Mesothelial cell of epicardium (in vitro differentiated cells): ENCODE results near the gene PLPPR5. TPM values are rescaled to one million over a fixed set of nuclear protein-coding genes. Genes with fewer than 3 reads are reported as not detected.

ENCODE experiments used
- DNase-seq, 2 experiments: peaks; one replicate each; pipeline ENCODE4 v3.0.0; 2021; ENCODE audit warnings: low spot score in 2 of 2; ENCODE audit not compliant: unreplicated experiment in 2 of 2
- H3K27ac Mint-ChIP-seq: 2 replicates; pipeline ENCODE4 v1.8.0; 2021; ENCODE audit warnings: mixed read lengths
- H3K27me3 Mint-ChIP-seq: 2 replicates; pipeline ENCODE4 v1.8.0; 2021; ENCODE audit warnings: low read depth, mixed read lengths
- H3K36me3 Mint-ChIP-seq: 2 replicates; pipeline ENCODE4 v1.8.0; 2021; ENCODE audit warnings: mixed read lengths
- H3K4me1 Mint-ChIP-seq: 2 replicates; pipeline ENCODE4 v1.8.0; 2021; ENCODE audit warnings: mixed read lengths
- H3K4me3 Mint-ChIP-seq: 2 replicates; pipeline ENCODE4 v1.8.0; 2021; ENCODE audit warnings: mild to moderate bottlenecking, moderate library complexity, mixed read lengths
- H3K9me3 Mint-ChIP-seq: 2 replicates; pipeline ENCODE4 v1.8.0; 2021; ENCODE audit warnings: mixed read lengths
- CTCF ChIP-seq: fragments of 200-600 bp; sonication (generic); IDR thresholded peaks from one replicate; pipeline ENCODE4 v1.5.0; 2021; ENCODE audit warnings: antibody characterized with exemption; ENCODE audit not compliant: unreplicated experiment
- total RNA-seq: library from RNA; stranded (reverse); gene quantifications from 3 replicates; pipeline ENCODE4 v1.2.1, GENCODE V29; 2021

The PLPPR5 gene
- total RNA-seq, 1 donor from 2014 or later, result 0.11 TPM

GRCh38 chr1:98949621-98950020, 55.0 kb downstream of the PLPPR5 start:
- no peak for TF ChIP-seq CTCF
- Mint-ChIP-seq H3K4me3 (no peak overlapping the region), H3K4me1 (no peaks in the 10 kb centered on the region), H3K9me3 (no peaks in the 10 kb centered on the region), H3K27ac (no peak overlapping the region), H3K27me3 (no peaks in the 10 kb centered on the region), H3K36me3 (no peaks in the 10 kb centered on the region)
- no peak for DNase-seq

DNA sequence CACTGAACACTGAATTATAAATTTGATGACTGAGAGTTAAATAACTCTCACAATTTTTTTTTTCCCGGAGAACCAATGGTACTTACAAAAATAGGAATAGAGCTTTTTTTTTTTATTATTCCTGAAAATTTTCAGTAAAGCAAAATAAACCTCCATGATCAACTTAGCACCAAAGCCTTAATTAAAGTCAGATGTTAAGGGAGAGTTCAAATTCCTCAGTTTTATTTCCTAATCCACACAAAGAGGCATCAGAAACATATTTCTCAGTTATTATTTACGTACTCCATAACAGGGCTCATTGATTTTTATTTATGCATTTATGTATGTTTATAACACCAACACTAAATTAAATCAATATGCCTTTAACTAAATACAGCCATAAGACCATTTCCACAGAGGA, 55.5 kb downstream of the PLPPR5 start:
- Mint-ChIP-seq H3K27me3 (no peaks in the 10 kb centered on the region), H3K4me3 (no peak overlapping the region), H3K9me3 (no peaks in the 10 kb centered on the region), H3K4me1 (no peaks in the 10 kb centered on the region), H3K27ac (no peak overlapping the region), H3K36me3 (no peaks in the 10 kb centered on the region)
- no peak for TF ChIP-seq CTCF
- DNase-seq, result no peak

GRCh38 chr1:98947071-98947470, 57.6 kb downstream of the PLPPR5 start:
- Mint-ChIP-seq H3K9me3 (no peaks in the 10 kb centered on the region), H3K27ac (no peak overlapping the region), H3K27me3 (no peaks in the 10 kb centered on the region), H3K36me3 (no peaks in the 10 kb centered on the region), H3K4me3 (no peak overlapping the region), H3K4me1 (no peaks in the 10 kb centered on the region)
- TF ChIP-seq CTCF, result no peak
- DNase-seq, result no peak

DNA sequence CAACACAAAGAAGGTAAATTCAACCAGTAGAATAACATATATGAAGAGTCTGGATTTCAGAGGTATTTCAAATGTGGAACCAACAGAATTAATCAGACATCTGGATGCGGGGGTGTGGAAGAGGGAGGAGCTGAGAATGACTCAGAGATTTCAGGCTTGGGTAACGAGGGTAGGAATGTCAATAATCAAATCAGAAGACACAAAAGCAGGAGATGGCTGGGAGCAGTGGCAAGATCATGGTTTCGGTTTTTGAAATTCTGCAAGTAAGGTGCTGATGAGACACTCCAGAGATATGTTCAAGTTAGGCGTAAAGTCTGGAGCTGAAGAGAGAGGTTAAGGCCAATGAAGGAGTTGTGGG, 64.0 kb downstream of the PLPPR5 start:
- H3K27me3 Mint-ChIP-seq, result peaks cover 13% of the 10 kb centered on the region
- H3K4me1 Mint-ChIP-seq, result no peaks in the 10 kb centered on the region
- H3K36me3 Mint-ChIP-seq, result no peaks in the 10 kb centered on the region
- no peak overlapping the region for H3K4me3 Mint-ChIP-seq
- no peak for DNase-seq
- H3K9me3 Mint-ChIP-seq, result no peaks in the 10 kb centered on the region
- H3K27ac Mint-ChIP-seq, result no peak overlapping the region
- no peak for TF ChIP-seq CTCF

- no peaks in the 10 kb centered on the region for H3K36me3 Mint-ChIP-seq
- DNase-seq, result no peak
- H3K9me3 Mint-ChIP-seq, result no peaks in the 10 kb centered on the region
- TF ChIP-seq CTCF, result no peak
- no peak overlapping the region for H3K4me3 Mint-ChIP-seq
- peaks cover 13% of the 10 kb centered on the region for H3K27me3 Mint-ChIP-seq
- no peaks in the 10 kb centered on the region for H3K4me1 Mint-ChIP-seq
- no peak overlapping the region for H3K27ac Mint-ChIP-seq
Measured at GRCh38 chr1:98940069-98940721, 64.5 kb downstream of the PLPPR5 start.

DNA sequence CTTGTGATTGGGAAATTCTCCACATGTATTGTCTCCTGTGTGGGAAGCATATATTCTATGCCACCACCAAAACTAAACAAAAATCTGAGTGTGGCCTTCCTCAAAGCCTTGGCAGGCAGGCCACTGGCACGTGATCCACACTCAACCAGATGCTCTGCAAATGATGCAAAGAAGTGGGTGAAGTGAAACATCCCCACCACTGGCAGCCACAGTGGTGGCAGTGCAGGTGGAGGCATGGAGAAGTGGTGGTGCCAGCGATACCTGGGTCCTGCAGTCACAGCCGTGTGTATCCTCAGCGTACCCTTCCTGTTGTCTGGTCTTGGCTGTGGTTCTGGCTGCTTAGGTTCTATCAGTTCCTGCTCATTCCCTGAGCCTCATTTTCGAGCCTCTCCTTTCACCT, 65.2 kb downstream of the PLPPR5 start:
- no peak overlapping the region for H3K27ac Mint-ChIP-seq
- no peaks in the 10 kb centered on the region for H3K36me3 Mint-ChIP-seq
- no peaks in the 10 kb centered on the region for H3K9me3 Mint-ChIP-seq
- no peaks in the 10 kb centered on the region for H3K4me1 Mint-ChIP-seq
- H3K27me3 Mint-ChIP-seq, result peaks cover 16% of the 10 kb centered on the region
- H3K4me3 Mint-ChIP-seq, result no peak overlapping the region
- no peak for DNase-seq
- TF ChIP-seq CTCF, result no peak
